Mucosa of rectum (tissue), 2 donors: ENCODE measurements around the gene ZNF385D.
"Not testable (repeated sequence)": the region's sequence is repeated elsewhere in the genome, so short reads cannot be mapped to it uniquely, and the experiment has no call there.

ENCODE experiments used
- H3K27ac ChIP-seq, 2 donors: one replicate each; pipeline ENCODE4 v1.7.0; 2013; ENCODE audit warnings: inconsistent platforms in 2 of 2, low read depth in 2 of 2, low read length in 2 of 2
- H3K27me3 ChIP-seq, 2 donors: one replicate each; pipeline ENCODE4 v1.7.0; 2013; ENCODE audit warnings: low read length in 2 of 2; ENCODE audit not compliant: control insufficient read depth in 2 of 2, insufficient read depth in 2 of 2
- H3K36me3 ChIP-seq, 2 donors: one replicate each; pipeline ENCODE4 v1.7.0; 2013; ENCODE audit warnings: low read length in 2 of 2; ENCODE audit not compliant: control insufficient read depth in 2 of 2, insufficient read depth in 2 of 2
- H3K4me1 ChIP-seq, 2 donors: one replicate each; pipeline ENCODE4 v1.7.0; 2013; ENCODE audit warnings: low read length in 2 of 2, mild to moderate bottlenecking in 1 of 2; ENCODE audit not compliant: control insufficient read depth in 2 of 2, insufficient read depth in 2 of 2
- H3K4me3 ChIP-seq, 2 donors: one replicate each; pipeline ENCODE4 v1.7.0; 2013; ENCODE audit warnings: low read length in 2 of 2
- H3K9ac ChIP-seq, 2 donors: one replicate each; pipeline ENCODE4 v1.7.0; 2013; ENCODE audit warnings: low read length in 2 of 2, low read depth in 1 of 2, mild to moderate bottlenecking in 1 of 2
- H3K9me3 ChIP-seq, 2 donors: one replicate each; pipeline ENCODE4 v1.7.0; 2013; ENCODE audit warnings: low read length in 2 of 2; ENCODE audit not compliant: control insufficient read depth in 2 of 2
- donor health status: healthy.
- donor health status: Normal muscosa, but diverticular disease.

ZNF385D gene

DNA sequence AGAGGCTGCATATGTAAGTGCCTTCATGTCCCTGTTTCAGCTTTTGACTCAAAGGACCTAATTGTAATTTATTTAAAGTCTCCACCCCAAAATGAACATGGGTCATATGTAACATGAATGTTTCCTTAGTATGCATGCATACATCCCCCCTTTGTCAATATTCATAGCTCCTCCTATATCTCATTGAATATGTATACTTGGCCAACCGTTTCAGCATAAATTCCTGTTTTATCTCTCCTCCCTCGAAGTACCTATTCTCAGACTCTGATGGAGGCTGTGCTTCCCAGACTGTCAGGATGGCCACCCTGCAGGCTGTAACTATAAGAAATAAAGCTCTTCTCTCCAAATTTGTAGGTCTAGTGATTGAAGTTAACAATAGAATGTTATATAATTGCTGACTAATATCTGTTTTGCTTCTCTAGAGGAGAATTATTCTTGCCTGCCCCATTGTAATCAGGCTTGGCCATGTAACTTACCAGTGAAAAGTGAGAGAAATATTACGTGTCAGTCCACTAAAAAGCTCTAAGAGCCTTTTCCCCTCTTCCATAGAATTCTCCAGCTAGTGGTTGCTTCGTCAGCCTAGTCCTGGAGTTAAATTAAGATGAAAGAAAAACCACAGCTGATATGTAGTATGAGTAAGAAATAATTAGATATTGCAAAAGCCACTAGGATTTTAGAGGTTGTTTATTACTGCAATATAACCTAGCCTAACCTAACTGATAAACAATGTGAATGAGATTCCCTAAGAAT, 245.1 kb downstream of the ZNF385D start:
- H3K9me3 ChIP-seq = peaks cover 0 to 4% of the 10 kb centered on the region in 2 donors
- no peak overlapping the region for H3K4me3 ChIP-seq
- no peak overlapping the region for H3K27ac ChIP-seq
- no peaks in the 10 kb centered on the region for H3K36me3 ChIP-seq
- H3K9ac ChIP-seq = no peak overlapping the region
- no peaks in the 10 kb centered on the region for H3K4me1 ChIP-seq
- no peaks in the 10 kb centered on the region for H3K27me3 ChIP-seq

DNA sequence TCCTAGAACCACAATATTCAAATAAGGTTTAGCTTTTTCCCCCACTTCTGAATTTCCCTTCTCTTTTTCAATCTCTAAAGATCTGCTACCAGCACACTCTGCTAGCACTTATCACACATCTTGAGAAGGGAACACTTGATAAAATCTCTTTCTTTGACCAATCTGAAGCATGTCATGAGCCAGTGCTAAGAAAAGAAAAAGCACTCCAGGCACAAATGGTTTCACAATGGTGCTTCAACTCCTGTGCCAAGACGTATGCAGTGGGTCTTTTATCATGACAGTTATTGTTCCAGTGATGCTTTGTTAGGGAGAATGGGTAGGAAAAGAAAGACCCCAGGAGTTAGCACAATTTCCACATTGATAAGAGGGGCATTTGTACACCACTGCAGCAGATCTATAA, 248.4 kb downstream of the ZNF385D start:
- Histone ChIP-seq H3K4me1 (no peaks in the 10 kb centered on the region), H3K27ac (no peak overlapping the region), H3K27me3 (no peaks in the 10 kb centered on the region), H3K9ac (no peak overlapping the region), H3K9me3 (no peaks in the 10 kb centered on the region), H3K36me3 (no peaks in the 10 kb centered on the region), H3K4me3 (no peak overlapping the region)

DNA sequence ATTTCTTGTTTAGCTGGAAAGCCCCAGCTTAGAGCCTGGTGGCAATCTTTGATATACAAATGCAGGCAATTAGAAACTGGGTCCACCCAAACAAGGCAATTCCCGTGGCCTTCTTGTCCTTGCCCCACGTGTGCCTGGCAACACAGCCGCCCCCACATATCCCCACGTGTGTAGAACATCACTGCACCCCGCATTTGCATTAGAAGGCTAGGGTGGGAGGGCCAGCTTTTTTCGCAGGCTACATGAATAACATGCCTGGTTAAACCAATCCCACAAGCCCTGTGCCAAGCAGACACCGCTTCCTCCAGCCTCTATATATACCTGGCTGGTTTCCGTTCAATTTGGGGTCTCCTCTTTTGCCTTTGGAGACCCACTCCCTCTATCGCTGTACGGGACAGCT, 250.2 kb downstream of the ZNF385D start:
- Histone ChIP-seq H3K4me3 (no peak overlapping the region), H3K27me3 (no peaks in the 10 kb centered on the region), H3K4me1 (no peaks in the 10 kb centered on the region), H3K9ac (no peak overlapping the region), H3K9me3 (no peaks in the 10 kb centered on the region), H3K27ac (no peak overlapping the region), H3K36me3 (no peaks in the 10 kb centered on the region)

GRCh38 chr3:21490671-21491070, 260.3 kb downstream of the ZNF385D start:
- H3K27ac ChIP-seq, H3K4me1 ChIP-seq, H3K27me3 ChIP-seq, H3K9ac ChIP-seq, H3K4me3 ChIP-seq, H3K9me3 ChIP-seq, H3K36me3 ChIP-seq: not testable (repeated sequence)

GRCh38 chr3:21487520-21487919, 263.5 kb downstream of the ZNF385D start:
- H3K27ac ChIP-seq = no peak overlapping the region
- no peaks in the 10 kb centered on the region for H3K4me1 ChIP-seq
- H3K9me3 ChIP-seq = no peaks in the 10 kb centered on the region
- no peaks in the 10 kb centered on the region for H3K36me3 ChIP-seq
- no peak overlapping the region for H3K4me3 ChIP-seq
- no peaks in the 10 kb centered on the region for H3K27me3 ChIP-seq
- no peak overlapping the region for H3K9ac ChIP-seq

DNA sequence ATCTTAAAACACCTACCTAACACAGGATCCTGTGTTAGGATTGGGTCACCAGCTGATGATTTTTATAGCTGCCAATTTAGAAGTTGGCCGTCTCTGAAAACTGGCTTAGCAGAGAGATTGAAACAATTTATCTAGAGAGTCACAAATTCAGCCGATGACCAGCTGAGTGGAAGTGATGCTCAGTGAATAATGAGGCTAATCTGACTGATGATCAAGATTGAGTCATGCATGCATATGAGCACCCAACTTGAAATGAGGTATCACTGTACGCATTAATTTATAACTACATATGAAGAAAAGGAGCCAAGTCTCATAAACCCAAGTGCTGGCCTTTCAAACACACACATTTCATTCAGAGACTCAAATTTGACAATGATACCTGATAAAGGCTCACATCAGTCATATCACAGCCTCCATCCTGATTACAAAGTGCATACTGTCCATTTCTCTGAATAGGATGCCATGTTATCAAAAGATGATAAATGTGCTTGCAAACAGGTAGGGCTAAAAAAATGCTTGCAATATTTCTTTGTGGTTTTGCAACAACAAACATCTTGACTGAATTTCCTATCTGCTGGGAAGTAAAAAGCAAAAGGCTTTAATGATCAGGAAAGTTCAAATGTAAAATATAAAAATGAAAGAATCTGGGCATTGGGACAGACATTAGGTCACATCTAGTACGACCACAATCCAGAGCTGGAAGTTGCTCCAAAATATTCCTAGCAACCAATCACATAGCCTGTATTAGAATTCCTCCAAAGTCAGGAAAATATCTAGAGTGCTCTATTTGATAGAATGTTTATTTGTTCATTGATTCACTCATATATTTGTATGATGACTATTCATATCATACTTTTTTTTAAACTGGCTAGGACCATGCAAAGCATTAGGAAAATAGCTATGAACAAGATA, 264.7 kb downstream of the ZNF385D start:
- H3K27ac ChIP-seq, H3K4me3 ChIP-seq, H3K36me3 ChIP-seq, H3K9ac ChIP-seq, H3K4me1 ChIP-seq, H3K27me3 ChIP-seq, H3K9me3 ChIP-seq: not testable (repeated sequence)

GRCh38 chr3:21484828-21485144, 266.2 kb downstream of the ZNF385D start:
- Histone ChIP-seq H3K27me3 (no peaks in the 10 kb centered on the region), H3K9me3 (no peaks in the 10 kb centered on the region), H3K27ac (no peak overlapping the region), H3K9ac (no peak overlapping the region), H3K36me3 (no peaks in the 10 kb centered on the region), H3K4me3 (no peak overlapping the region), H3K4me1 (no peaks in the 10 kb centered on the region)

DNA sequence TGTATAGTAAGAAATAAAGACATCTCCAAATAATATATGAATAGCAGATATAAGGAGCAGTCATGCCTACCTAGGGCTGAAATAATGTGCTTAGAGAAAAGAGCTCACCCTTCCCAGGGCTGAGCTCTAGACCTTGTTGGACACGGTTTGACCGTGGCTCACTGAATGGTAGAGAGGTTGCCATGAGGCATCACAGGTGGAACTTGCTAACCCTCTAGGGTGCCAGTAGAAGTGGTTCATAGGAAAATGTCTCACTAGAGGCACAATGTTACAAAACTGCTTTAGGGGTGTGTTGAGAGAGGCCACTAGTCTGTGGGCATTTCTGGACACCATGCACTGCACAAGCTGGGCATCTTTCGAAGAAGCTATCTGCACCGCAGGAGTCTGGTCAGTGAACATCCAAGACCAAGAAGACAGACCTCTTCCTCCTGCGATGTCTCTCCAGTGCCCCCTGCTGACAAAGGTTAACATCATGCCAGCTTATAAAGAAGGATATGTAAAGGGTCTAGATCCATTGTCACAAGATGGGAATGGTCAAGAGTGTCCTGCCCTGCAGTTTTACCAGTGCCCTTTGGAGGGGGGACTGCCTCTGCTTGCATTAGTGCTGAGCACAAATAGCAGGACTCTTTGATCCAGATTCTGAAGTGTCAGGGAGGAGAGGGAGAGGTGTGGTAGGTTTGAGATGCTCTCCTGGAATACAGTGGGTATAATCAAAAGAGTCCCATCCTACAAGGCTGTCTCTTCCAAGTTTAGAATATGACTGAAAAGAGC, 266.8 kb downstream of the ZNF385D start:
- no peaks in the 10 kb centered on the region for H3K4me1 ChIP-seq

GRCh38 chr3:21481991-21482390, 269.0 kb downstream of the ZNF385D start:
- no peaks in the 10 kb centered on the region for H3K27me3 ChIP-seq

More for the DNA sequence above, 266.8 kb downstream of the ZNF385D start:
- no peak overlapping the region for H3K9ac ChIP-seq
- no peak overlapping the region for H3K27ac ChIP-seq
- no peaks in the 10 kb centered on the region for H3K36me3 ChIP-seq
- no peaks in the 10 kb centered on the region for H3K9me3 ChIP-seq
- no peak overlapping the region for H3K4me3 ChIP-seq
- H3K27me3 ChIP-seq = no peaks in the 10 kb centered on the region

More at GRCh38 chr3:21481991-21482390, 269.0 kb downstream of the ZNF385D start:
- no peaks in the 10 kb centered on the region for H3K9me3 ChIP-seq
- H3K4me1 ChIP-seq = no peaks in the 10 kb centered on the region
- H3K4me3 ChIP-seq = no peak overlapping the region
- H3K36me3 ChIP-seq = no peaks in the 10 kb centered on the region
- H3K9ac ChIP-seq = no peak overlapping the region
- no peak overlapping the region for H3K27ac ChIP-seq
